Spleen (tissue), 7 donors: ENCODE measurements around the gene PITX1.

ENCODE experiments used
- CTCF ChIP-seq, 11 experiments: fragments of 200-600 bp in 7 of 11; fragments of 450-650 bp in 4 of 11; sonication (generic) in 4 of 11; IDR thresholded peaks in 8 of 11; conservative IDR thresholded peaks in 3 of 11; 1 replicate in 7 of 11; 2 replicates in 4 of 11; pipeline versions ENCODE4 v1.4.0 to v1.8.0; 2016 to 2021; ENCODE audit warnings: antibody characterized with exemption in 11 of 11, inconsistent platforms in 4 of 11, mild to moderate bottlenecking in 1 of 11
- POLR2A ChIP-seq, 3 donors: fragments of 450-650 bp; IDR thresholded peaks; one replicate each; pipeline ENCODE4 v1.5.1; 2017; ENCODE audit warnings: antibody characterized with exemption in 3 of 3, mild to moderate bottlenecking in 1 of 3
- POLR2AphosphoS5 ChIP-seq, 3 donors: sonication (generic); formaldehyde crosslinking; IDR thresholded peaks; one replicate each; pipeline ENCODE4 v1.5.1; 2017; ENCODE audit warnings: antibody characterized with exemption in 3 of 3
- donor health status: DM: no; HTN: no; CAD: no; lungs with moderate emphysema.
- donor health status: DM: no; HTN: no; CAD: no.
- donor health status: DM: no; HTN: no; CAD: no.

- no peak for TF ChIP-seq POLR2A (IDR thresholded peaks at IDR 0.05)
- no peak for TF ChIP-seq CTCF (IDR thresholded peaks at IDR 0.05 in 8 of 11, conservative IDR thresholded peaks at IDR 0.05 in 3 of 11)
- peak; percentile 63 to 79 (median 74) for TF ChIP-seq POLR2AphosphoS5 (IDR thresholded peaks at IDR 0.05)
Observed at GRCh38 chr5:135016861-135017290, 17.2 kb downstream of the PITX1 start.
